Panc1 (cell line): ENCODE results near the gene ISLR.

ENCODE experiments used
- SIN3A ChIP-seq: IDR thresholded peaks from 2 replicates; pipeline ENCODE4 v1.6.1; 2012; ENCODE audit warnings: low read depth, mild to moderate bottlenecking, low read length, moderate library complexity, borderline replicate concordance; ENCODE audit not compliant: insufficient read depth
- TCF7L2 ChIP-seq: IDR thresholded peaks from 2 replicates; pipeline ENCODE4 v1.6.1; 2011; ENCODE audit warnings: mild to moderate bottlenecking, low read depth, low read length, inconsistent platforms
- TF ChIP-seq, protein P1 (sequence below): fragments of 450-650 bp; IDR thresholded peaks from 2 replicates; pipeline ENCODE4 v1.5.1; 2017; ENCODE audit warnings: mild to moderate bottlenecking
- TF ChIP-seq, protein P2 (sequence below), 2 experiments: IDR thresholded peaks; 2 replicates each; pipeline ENCODE4 v1.6.1; 2011 to 2012; ENCODE audit warnings: low read depth in 2 of 2, control low read depth in 1 of 2, low read length in 1 of 2, mild to moderate bottlenecking in 1 of 2, moderate library complexity in 1 of 2; ENCODE audit not compliant: insufficient read depth in 1 of 2

DNA sequence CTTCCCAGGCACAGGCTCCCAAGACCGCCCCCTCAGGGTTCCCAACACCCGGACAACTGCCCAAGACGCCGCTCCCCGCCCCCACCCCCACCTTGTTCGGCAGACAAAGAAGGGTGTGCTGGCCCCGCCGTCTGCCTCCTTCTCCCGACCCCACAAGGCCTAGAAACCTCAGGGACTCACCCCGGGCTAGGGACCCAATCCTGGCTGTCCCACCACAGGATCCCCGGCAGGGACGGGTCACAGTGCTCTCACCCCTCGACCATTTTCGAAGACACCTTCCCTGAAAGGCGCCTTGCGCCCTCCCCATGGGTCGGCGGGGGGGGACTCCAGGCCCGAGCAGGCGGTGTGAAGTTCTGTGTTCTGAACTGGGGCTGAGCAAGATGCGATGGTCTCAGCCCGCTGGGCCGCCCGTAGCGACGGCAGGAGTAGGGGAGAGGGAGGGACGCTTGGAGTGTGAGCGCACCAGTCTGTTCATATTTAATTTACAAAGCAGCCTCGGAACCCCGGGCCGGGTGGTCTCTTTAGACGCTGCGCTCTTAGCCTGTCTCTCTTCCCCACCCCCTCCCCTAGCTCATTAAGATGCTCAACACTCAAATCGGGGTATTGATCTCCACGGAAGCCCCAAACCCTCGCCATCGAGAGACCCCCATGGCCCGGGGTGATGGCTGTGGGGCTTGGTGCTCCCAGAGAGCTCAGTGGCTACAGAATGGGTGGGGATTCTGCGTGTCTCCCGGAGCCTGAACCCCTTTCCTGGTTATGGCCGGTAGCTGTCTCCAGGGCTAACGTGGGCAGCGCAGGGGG is 44.5 kb upstream of the ISLR start:
- TF ChIP-seq, protein P1, sequence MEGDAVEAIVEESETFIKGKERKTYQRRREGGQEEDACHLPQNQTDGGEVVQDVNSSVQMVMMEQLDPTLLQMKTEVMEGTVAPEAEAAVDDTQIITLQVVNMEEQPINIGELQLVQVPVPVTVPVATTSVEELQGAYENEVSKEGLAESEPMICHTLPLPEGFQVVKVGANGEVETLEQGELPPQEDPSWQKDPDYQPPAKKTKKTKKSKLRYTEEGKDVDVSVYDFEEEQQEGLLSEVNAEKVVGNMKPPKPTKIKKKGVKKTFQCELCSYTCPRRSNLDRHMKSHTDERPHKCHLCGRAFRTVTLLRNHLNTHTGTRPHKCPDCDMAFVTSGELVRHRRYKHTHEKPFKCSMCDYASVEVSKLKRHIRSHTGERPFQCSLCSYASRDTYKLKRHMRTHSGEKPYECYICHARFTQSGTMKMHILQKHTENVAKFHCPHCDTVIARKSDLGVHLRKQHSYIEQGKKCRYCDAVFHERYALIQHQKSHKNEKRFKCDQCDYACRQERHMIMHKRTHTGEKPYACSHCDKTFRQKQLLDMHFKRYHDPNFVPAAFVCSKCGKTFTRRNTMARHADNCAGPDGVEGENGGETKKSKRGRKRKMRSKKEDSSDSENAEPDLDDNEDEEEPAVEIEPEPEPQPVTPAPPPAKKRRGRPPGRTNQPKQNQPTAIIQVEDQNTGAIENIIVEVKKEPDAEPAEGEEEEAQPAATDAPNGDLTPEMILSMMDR, result no peak
- TF ChIP-seq TCF7L2, result no peak
- TF ChIP-seq, protein P2, sequence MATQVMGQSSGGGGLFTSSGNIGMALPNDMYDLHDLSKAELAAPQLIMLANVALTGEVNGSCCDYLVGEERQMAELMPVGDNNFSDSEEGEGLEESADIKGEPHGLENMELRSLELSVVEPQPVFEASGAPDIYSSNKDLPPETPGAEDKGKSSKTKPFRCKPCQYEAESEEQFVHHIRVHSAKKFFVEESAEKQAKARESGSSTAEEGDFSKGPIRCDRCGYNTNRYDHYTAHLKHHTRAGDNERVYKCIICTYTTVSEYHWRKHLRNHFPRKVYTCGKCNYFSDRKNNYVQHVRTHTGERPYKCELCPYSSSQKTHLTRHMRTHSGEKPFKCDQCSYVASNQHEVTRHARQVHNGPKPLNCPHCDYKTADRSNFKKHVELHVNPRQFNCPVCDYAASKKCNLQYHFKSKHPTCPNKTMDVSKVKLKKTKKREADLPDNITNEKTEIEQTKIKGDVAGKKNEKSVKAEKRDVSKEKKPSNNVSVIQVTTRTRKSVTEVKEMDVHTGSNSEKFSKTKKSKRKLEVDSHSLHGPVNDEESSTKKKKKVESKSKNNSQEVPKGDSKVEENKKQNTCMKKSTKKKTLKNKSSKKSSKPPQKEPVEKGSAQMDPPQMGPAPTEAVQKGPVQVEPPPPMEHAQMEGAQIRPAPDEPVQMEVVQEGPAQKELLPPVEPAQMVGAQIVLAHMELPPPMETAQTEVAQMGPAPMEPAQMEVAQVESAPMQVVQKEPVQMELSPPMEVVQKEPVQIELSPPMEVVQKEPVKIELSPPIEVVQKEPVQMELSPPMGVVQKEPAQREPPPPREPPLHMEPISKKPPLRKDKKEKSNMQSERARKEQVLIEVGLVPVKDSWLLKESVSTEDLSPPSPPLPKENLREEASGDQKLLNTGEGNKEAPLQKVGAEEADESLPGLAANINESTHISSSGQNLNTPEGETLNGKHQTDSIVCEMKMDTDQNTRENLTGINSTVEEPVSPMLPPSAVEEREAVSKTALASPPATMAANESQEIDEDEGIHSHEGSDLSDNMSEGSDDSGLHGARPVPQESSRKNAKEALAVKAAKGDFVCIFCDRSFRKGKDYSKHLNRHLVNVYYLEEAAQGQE (IDR thresholded peaks at IDR 0.05; ENCODE audit: insufficient read depth in 1 of 2, low read depth in 2 of 2, low read length in 1 of 2), result no peak
- no peak for TF ChIP-seq SIN3A
